Globus pallidus (tissue), 1 donor: Measurements from ENCODE around the gene MSS51.
"Not testable (repeated sequence)": the region's sequence is repeated elsewhere in the genome, so short reads cannot be mapped to it uniquely, and the experiment has no call there.

Experiments
- DNase-seq: peaks from one replicate; pipeline ENCODE4 v3.0.0-alpha.2; 2015; ENCODE audit warnings: low spot score

MSS51 gene

DNA sequence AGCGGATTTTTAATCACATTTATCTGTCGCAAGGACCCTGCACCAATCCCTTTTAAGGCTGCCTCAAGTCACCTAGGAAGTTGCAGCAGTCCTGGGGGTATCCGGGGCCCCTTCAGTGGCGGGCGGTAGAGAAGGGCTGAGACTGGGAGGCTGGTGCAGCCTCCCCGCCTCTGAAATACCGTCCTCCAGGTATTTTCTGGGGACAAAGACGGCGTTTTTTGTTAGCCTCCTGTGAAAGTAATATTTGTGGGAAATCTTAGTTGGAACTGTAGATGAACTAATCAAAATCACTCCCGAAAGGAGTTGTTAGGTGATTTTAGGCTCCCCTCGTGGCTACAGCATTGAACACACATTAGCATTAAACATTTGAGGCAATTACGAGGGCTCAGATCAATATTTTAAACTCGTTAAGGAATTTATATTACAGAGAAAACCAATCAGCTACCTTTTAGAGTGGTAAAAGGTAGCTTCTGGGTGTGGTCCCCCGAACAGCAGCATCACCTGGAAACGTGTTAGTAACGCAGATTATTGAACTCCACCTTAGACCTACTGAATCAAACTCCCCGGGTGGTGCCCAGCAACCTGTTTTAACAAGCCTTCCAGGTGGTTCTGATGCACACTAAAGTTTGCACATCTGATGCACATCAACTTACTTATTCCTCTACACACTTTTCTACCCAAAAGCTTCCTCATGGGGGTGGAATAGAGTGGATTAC lies 19.0 kb downstream of the MSS51 start:
- peak; percentile 0 for DNase-seq

DNA sequence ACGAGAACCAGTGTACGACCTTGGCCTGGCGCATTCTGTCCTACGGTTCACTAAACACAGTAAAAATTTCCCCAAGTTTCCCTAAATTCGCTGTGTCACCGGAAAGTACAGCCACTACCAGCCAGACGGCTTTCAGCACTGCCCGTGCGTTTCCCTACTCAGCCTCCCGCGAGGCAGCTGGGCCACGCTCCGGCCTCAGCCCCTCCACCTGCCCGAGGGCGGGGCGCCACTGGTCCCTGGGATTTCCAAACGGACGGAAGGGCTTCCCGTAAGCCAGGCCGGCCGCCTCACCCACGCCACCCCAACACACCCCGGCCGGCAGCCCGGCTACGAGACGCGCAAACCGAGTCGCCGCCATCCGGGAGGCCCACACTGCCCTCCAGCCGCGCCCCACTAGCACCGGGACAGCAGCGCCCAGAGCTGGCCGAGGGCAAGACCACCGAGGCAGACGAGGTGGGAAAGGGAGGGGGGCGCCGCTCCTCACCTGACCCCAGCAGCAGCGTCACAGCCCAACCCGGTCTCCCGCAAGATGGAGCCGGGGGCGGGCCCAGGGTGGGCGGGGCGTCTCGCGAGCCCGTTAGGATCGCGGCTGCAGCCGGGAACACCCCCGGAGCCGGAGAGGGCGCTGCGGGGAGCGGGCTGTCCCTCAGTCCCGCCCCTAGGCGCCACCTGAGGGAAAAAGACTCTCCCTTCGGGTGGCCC lies 19.7 kb downstream of the MSS51 start, which contains the start of gene ANXA7:
ANXA7 (minus strand) TSS at position 531 of the 702 bp plus-strand sequence. CDS start 13,202 bp downstream, outside the sequence.
- peak; percentile 91 for DNase-seq

DNA sequence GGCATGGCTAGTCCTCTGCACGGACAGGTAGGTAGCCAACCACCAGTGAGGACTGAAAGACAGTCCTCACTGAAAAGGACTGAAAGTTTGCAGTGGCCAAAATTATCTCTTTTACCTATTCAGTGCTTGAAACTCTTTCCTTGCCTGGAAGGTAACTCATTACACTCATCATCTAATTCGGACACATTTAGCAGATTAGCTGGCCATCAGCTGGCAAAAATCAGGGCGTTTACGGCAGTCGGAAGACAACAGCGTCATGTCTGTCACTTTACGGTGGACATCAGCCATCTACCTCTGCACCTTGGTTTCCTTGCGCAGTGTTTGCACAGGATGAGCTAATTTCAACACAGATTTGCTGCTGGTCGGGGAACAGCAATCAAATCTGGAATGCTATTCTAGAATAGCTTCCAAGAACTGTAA lies 20.2 kb downstream of the MSS51 start:
- peak; percentile 9 for DNase-seq

DNA sequence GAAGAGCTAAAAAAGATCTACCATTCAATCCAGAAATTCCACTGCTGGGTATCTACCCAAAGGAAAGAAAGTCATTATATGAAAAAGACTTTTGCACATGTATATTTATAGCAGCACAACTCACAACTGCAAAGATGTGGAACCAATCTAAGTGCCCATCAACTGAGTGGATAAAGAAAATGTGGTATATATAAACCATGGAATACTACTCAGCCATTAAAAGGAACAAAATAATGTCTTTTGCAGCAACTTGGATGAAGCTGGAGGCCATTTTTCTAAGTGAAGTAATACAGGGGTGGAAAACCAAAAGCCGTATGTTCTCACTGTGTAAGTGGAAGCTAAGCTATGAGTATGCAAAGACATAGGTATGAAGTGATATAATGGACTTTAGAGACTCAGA lies 22.5 kb downstream of the MSS51 start:
- DNase-seq, result no peak

DNA sequence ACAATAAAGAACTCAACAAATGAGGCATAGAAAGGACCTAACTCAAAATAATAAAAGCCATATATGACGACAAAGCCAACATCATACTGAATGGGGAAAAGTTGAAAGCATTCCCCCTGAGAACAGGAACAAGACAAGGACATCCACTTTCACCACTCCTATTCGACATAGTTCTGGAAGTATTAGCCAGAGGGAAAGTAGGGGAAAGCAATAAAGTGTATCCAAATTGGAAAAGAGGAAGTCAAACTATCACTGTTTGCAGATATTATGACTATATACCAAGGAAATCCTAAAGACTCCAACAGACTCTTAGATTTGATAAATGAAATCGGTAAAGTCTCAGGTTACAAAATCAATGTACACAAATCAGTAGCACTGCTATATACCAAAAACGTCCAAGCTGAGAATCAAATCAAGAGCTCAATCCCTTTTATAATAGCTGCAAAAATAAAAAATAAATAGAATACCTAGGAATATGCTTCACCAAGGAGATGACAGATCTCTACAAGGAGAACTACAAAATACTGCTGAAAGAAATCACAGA lies 24.3 kb downstream of the MSS51 start:
- no peak for DNase-seq

DNA sequence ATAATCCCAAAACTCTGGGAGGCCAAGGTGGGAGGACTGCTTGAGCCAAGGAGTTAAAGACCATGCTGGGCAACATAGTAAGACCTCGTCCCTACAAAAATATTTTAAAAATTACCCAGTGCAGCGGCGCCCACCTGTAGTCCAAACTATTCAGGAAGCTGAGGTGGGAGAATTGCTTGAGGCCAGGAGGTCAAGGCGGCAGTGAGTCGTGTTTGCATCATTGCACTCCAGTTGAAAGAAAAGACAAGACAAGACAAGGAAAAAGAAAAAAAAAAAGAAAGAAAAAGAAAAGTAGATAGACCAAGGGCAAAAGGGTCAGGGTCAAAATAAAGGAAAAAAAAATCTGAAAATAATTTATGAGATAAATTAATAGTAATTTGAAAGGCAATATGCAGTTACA lies 25.3 kb downstream of the MSS51 start:
- DNase-seq, result no peak

DNA sequence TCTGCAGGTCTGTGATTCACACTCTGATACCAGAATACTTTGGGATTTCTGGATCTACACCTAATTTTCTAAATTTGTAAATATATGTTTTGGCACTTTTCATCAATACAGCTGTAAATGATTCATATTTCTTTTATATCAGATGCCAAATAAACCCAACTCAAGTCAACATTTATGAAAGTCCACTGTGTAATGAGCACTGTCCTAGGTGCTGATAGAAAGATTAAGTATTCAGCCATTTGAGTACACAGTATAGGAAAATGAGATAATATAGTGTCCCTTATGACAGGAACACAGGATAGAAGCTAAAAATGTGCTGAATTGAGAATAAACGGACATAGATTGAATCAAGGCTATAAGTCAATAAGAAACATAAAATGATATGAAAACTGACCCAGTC lies 25.9 kb downstream of the MSS51 start:
- no peak for DNase-seq

DNA sequence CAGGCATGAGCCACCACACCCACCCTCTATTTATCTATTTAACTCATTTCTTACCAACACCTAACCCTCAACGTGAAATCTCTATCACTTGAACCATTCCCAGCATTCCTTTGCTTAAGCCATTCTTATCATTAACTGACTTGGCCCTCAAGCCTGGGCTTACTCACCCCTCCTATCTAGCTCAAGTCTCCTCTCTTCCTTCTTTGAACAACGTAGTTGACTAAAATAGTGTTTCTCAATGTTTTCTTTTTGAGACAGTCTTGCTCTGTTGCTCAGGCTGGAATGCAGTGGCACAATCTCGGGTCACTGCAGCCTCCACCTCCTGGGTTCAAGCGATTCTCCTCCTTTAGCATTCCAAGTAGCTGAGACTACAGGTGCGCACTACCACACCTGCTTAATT lies 26.5 kb downstream of the MSS51 start:
- DNase-seq, result no peak

DNA sequence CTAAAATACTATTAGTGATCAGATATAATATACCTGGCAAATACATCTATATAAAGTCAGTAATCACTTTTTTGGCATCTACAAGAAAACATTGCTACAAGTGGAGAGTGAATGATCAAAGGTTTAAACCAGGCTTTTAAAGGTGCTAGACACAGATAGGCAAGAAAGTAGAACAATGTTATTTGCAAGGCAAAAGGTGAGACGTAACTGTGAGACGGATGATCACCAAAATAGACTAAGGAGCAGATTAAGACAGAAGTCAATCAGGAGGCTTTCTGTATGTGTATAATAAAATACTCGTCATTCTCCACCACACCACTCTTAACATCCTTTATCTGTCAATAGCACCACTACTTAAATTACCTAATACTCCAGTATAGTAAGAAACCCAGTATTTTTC lies 27.8 kb downstream of the MSS51 start:
- no peak for DNase-seq

DNA sequence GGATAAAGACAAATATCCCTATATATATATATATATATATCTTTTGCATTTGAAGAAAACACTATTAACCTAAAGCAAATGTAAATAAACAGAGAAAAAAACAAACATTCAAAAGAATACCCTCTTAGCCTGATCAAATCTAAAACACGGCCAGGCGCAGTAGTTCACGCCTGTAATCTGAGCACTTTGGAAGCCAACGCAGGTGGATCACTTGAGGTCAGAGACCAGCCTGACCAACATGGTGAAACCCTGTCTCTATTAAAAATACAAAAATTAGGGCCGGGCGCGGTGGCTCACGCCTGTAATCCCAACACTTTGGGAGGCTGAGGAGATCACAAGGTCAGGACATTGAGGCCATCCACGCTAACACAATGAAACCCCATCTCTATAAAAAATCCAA lies 28.7 kb downstream of the MSS51 start:
- no peak for DNase-seq

DNA sequence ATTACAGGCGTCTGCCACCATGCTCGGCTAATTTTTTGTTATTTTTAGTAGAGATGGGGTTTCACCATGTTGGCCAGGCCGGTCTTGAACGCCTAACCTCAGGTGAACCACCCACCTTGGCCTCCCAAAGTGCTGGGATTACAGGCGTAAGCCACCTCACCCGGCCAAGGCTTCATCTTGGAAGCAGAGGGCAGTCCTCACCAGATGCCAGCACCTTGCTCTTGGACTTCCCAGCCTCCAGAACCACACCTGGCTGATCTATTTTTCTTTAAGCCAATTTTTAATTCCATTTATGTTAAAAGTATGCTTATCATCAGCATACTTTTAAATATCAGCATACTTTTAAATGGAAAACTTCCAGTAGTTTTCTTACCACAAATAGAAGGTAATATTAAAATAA lies 31.7 kb downstream of the MSS51 start:
- DNase-seq, result no peak

DNA sequence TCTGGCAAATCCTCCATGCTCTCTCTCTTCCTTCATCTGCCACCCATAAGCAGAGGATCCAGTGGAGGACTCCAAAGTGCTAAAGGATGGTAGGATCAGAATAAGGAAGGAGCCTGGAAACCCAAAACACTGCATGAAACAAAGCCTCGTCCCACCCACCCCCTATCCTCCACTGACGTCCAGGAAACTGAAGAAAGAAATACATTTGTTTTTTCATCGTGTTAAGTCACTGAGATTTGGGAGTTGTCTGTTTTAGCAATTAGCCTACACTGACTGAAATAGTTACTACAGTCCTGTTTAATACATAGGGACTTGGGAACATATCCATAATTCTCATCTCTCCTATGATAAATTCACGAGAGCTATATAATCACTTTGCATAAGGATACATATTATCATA lies 34.3 kb downstream of the MSS51 start:
- DNase-seq, result no peak

DNA sequence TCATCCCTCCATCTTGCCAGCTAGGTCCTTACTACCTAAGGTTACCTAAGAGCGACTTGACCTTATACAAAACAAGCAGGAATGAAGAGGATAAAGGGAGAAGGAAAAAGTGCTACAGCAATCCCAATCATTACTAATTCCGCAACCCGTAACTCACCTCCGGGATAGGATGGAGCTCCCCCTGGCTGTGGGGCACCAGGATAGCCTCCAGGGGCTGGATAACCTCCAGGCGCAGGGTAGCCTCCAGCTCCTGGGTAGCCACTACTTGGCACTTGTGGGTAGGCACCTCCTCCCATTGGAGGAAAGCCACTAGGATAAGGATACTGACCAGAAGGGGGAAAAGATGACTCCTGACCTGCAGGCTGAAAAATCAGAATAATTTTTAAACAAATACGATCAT lies 35.3 kb downstream of the MSS51 start:
- no peak for DNase-seq

DNA sequence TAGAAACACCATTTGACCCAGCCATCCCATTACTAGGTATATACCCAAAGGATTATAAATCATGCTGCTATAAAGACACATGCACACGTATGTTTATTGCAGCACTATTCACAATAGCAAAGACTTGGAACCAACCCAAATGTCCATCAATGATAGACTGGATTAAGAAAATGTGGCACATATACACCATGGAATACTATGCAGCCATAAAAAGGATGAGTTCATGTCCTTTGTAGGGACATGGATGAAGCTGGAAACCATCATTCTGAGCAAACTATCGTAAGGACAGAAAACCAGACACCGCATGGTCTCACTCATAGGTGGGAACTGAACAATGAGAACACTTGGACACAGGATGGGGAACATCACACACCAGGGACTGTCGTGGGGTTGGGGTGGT lies 39.0 kb downstream of the MSS51 start:
- DNase-seq, result not testable (repeated sequence)

DNA sequence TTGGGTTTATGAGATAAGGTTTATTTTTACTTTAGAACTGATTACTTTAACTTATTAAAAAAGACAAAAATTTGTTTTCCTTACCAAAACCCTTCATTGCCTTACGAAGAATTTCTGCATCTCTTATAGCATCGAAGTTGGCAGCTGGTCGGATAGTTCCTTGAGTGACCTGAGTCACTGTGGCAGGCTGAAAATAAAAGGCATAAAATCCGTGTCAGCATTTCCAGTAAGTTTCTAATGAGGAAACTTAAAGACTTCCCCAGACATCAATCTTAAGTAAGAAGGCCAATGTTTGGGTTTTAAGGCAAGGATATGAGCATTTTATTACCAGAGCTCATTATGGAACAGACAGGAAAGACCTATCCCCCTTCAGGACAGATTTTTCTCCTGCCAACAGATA lies 45.1 kb downstream of the MSS51 start:
- DNase-seq, result no peak

DNA sequence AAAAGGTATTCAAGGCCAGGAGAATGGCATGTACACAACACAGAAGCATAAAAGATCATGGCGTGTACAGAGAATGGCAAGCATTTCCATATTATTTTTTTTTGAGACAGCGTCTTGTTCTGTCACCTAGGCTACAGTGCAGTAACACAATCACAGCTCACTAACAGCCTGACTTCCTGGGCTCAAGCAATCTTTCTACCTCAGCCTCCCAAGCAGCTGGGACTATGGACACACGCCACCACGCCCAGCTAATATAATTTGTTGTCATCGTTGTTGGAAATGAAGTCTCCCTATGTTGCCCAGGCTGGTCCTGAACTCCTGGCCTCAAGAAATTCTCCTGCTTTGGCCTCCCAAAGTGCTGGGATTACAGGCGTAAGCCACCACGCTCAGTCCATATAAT lies 46.8 kb downstream of the MSS51 start:
- no peak for DNase-seq

DNA sequence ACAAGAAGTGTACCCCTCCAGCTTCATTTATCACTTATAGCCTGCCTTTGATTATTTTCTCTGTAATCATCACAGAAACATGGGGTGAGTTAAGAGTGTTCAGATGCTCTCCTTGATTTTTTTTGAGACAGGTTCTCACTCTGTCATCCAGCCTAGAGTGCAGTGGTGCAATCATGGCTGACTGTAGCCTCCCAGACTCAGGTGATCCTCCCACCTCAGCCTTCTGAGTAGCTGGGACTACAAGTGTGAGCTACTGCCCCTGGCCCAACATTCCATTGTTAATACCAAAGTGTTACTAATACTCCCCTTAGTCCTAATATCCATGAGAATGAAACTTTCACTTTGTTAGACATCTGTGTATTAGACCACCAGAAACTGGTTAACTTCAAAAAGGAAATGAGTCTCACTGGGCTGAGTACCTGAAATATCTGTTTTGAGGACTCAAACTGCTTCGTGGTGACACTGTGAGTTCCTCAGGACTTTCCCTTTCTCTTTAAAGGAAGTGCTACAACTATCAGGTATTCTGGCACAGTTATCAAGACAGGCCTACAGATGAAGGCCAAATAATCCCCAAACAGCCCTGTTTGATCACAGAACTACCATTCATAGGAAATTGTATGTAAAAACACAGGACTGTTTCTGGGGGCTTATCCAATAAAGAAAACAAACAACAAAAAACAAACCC lies 54.2 kb downstream of the MSS51 start:
- no peak for DNase-seq

DNA sequence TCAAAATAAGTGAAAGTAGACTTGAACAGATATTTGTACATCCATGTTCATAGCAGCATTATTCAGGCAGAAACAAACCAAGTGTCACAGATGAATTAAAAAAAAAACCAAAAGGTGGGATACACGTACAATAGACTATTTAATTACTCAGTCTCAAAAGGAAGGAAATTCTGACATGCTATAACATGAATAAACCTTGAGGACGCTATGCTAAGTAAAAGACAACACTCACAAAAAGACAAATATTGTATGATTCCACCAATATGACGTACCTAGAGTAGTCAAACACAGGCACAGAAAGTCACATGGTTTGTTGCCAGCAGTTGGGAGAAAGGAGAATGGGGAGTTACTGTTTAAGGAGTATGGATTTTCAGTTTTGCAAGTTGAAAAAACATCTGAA lies 56.7 kb downstream of the MSS51 start:
- no peak for DNase-seq
